GM12892 (cell line): ENCODE measurements around the gene VEGFD.

Source experiments
- POLR2A ChIP-seq: IDR thresholded peaks from 2 replicates; pipeline ENCODE4 v1.6.1; 2011; ENCODE audit warnings: low read depth, low read length, control low read depth
- POLR2AphosphoS5 ChIP-seq: IDR thresholded peaks from 2 replicates; pipeline ENCODE4 v1.6.1; 2011; ENCODE audit warnings: low read depth, low read length, control low read depth
- TAF1 ChIP-seq: IDR thresholded peaks from 2 replicates; pipeline ENCODE4 v1.6.1; 2011; ENCODE audit warnings: low read depth, mild to moderate bottlenecking, control low read depth, low read length, borderline replicate concordance

- TF ChIP-seq POLR2AphosphoS5 (no peak), POLR2A (no peak), TAF1 (no peak)
Measured at GRCh38 chrX:15410947-15411346, 26.7 kb upstream of the VEGFD start.
